Pons (tissue), 1 donor: Measurements from ENCODE around the gene GPR137C.
A peak's percentile ranks its signal among the peaks of the same experiment; 100 is the strongest.

Experiments used
- DNase-seq: peaks from one replicate; pipeline ENCODE4 v3.0.0-alpha.2; 2016; ENCODE audit warnings: low spot score

GPR137C gene, protein sequence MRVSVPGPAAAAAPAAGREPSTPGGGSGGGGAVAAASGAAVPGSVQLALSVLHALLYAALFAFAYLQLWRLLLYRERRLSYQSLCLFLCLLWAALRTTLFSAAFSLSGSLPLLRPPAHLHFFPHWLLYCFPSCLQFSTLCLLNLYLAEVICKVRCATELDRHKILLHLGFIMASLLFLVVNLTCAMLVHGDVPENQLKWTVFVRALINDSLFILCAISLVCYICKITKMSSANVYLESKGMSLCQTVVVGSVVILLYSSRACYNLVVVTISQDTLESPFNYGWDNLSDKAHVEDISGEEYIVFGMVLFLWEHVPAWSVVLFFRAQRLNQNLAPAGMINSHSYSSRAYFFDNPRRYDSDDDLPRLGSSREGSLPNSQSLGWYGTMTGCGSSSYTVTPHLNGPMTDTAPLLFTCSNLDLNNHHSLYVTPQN

DNA sequence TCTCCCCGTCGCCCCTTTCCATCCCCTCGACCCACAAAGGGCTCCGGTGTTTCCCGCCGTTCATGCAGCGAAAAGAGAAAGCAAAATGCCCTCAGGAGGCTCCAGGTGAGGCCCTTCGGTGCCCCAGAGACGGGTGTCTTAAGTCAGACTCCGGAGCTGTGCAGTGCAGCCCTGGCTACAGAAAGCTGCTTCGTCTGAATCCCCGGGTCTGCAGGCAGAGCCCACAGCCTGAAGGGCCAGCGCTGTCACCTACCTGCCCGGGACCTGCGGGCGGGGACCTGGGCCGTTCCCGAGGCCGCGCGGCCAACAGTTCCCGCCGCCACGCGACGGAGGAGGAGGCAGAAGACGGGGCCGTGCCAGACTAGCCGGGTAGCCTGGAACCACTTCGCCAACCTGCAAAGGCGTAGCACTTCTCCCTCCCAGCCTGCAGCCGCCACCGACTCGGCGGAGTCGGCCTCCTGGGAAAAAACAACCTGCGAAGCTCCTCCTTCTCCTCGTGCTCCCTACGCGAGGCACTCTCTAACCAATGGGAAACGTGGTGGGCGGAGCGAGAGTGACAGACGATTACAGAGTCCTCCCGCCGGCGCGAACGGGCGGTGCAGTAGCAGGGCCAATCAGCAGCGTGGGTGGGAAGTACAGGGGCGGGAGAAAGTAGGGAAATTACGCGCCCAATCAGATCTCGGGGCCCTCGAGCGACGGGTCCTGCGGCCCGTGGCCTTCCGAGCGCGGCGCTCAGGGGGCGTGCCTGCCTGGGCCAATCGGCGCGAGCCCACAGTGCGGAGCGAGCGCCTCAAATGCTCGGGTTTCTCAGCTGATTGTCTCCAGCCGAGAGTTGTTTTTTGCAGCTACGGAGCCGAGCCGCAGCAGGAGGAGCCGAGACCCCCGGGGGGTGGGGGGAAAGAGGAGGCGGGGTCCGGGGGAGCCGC is at the start of gene GPR137C, which contains the start of gene TXNDC16:
Gene GPR137C, plus strand, starts transcription at position 774 of the 926 bp plus-strand sequence. CDS start 312 bp downstream, outside the sequence.
Gene TXNDC16, minus strand, starts transcription at position 443 of the 926 bp plus-strand sequence. CDS start 8,948 bp downstream, outside the sequence.
- DNase-seq: peak; percentile 100

DNA sequence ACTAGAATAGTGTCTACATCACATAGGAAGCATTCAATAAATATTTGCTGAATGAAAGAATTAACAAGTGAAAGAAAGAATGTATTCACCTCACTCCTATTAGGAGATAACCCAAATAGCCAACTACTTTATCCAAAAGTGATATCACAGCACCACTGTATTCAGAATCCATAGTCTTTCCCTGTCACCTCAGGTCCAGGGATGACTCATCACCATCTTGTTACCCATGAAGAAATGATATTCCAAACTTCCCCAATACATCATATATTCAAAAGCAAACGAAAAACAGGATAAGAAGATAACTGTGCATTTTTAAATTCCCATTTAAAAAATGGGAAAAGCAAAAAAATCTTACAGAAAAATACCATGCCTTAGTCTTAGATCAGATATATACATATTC is 39.4 kb upstream of the GPR137C start:
- DNase-seq: no peak

DNA sequence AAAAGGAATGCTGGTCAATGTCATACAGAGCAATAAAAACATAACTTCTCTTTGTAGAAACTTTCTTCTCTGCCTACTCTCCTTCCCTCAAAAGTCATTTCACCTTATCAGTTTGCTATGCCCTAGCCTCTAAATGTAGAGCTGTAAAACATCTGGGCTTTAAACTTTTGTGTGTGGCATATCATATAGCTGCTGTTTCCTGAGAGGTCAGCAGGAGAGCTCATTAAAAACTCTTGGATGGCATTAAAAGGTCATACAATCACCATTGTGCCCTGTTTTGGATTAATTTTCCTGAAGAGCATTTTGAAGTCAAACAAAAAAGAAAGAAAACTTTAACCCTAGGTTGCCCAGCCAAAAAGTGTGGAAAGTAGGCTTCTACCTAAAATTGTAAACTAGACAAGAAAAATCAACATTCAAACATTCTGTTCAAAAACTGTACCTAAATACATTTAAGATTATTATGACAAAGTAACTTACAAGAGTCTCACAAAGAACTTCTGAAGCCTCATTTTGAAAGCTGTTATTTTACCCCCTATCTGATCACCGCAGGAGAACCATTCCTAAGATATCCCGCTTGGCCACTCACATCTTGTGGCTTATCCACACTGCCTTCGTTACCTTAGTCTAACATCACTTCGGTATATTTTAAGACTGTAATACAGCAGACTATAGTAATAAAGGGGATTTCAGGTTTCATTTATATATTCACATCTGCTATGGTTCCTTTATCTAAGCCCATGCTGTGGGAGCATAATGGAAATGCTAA is 38.4 kb upstream of the GPR137C start:
- no peak for DNase-seq

DNA sequence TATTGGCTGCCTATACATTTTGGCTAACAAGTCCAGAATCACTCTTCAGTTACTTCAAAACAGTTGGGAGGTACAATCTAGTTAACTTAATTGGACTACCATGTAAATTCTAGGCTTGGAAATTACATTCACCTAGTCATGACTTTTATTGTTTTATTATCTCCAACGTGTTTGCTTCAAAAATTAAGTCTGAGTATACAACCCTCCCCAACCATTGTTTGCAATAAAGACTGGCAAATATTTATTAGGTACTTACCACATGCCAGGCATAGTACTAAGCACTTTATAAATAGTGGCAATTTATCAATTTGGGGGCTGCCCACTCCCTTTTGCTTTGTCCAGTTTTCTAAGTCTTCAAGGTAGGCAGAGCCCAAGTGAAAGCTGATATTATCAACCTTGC is 30.6 kb upstream of the GPR137C start:
- no peak for DNase-seq

DNA sequence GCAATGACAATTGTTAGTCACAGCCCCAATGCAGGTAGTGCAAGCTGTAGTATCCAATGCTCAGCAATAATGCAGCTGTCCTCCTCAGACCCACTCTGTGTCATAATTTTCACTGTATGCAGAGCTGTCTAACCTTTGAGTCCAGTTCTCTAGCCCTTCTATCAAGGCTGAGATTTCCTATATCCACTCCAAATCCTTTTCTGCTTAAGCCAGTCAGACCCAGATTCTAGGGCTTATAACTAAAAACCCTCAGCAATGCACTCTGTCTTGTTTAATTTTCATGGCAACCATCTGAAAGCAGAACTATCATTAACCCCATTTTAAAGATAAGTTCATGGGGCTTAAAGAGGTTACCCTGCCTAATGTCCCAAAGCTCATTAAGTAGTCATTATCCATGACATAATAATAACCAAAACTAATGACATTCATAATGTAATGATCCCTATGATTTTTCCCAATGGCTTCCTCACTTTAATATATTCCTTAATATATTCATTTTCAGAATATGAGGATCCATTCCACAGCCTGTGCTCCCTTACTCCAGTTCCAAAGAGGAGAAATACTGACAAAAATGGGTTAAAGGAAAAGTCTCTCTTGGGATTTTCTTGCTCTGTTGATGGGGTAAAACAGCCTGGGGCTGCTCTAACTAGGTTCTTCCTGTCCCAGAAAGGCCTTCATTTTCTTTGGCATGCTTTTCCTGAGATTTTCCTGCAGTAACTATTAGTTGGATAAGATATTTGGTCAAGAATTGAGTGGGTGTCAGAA is 29.9 kb upstream of the GPR137C start:
- no peak for DNase-seq

DNA sequence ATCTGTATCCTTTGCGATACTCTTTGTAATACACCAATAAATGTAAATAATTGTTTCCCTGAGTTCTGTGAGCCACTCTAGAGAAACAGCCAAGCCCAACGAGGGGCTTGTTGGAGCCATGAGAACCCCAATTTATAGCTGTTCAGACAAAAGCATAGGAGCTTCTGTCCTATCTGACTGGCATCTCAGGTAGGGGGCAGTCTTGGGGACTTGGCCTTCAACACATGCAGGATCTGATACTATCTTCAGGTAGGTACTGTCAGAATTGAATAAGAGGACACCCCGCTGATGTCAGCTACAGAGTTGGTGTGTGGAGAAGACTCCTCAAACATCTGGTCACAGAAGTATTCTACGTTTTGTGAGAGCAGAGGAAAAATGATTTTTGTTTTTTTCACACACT is 25.6 kb upstream of the GPR137C start:
- DNase-seq: no peak

DNA sequence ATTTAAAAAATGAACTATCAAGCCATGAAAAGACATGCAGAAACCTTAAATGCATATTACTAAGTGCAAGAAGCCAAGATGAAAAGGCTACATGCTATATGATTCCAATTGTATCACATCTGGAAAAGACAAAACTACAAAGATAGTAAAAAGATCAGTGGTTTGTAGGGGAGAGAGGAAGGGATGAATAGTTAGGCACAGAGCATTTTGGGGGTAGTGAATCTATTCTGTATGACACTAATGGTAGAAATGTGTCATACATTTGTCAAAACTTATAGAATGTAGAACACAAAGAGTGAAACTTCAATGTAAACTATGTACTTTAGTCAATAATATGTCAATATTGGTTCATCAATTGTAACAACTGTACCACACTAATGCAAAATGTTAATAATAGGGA is 21.2 kb upstream of the GPR137C start:
- DNase-seq: no peak

DNA sequence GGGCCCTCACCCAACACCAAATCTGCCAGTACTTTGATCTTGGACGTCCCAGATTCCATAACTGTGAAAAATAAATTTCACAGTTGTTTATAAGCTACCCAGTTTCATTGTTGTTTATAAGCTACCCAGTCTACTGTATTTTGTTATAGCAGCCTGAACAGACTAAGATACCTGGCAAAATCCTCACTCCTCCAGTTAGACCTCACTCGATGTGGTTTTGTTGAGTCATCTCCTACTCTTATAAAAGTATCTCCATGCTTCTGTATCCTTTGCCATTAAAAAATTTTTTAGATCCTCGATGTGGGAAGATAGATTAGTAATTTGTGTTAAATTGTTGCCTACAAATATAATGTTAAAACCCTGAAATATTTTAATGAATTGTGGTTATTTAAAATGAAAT is 16.4 kb upstream of the GPR137C start:
- no peak for DNase-seq

DNA sequence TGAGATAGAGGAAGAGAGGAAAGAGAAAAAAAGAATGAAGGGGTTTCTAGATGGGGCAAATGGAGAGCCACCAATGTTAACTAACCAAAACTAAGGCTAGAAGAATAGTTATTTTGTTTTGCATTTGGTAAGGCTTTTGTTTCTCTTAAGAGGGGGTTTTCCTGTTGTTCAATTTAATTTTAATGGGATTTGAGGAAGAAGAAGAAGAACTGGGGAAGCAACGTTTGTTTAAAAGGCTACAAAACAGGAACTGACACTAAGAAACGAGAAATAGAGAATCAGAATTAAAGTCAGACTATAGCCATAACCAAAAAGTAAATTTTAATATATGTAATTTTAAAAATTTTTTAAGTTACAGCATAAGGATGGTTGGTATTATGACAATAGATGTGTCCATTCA is 14.0 kb upstream of the GPR137C start:
- DNase-seq: no peak

DNA sequence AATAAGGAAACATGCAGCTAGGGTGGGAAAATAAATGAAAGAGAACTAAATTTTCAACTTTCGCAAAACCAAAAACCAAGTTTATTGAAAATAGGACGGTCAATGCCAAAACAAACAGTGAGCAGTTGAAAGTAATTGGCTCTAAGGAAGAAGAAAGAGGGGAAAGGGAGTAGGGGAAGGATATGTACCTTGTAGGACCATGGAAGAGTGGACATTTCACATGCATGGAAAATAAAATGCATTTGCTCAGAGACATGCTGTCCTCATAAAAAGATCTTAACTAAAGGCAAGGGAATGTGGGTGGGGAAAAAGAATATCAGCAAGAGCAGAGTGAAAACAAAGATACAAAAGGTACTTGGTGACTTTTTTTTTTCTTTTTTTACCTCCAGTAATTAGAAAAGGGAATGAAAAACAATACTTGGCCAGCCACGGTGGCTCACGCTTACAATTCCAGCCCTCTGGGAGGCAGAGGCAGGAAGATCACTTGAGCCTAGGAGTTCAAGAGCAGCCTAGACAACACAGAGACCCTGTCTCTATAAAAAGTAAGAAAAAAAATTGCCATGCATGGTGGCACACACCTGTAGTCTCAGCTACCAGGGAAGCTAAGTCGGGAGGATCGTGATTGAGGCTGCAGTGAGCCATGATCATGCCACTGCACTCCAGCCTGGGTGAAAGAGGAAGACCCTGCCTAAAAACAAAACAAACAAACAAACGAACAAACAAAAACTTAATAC is 6.9 kb upstream of the GPR137C start:
- DNase-seq: no peak

DNA sequence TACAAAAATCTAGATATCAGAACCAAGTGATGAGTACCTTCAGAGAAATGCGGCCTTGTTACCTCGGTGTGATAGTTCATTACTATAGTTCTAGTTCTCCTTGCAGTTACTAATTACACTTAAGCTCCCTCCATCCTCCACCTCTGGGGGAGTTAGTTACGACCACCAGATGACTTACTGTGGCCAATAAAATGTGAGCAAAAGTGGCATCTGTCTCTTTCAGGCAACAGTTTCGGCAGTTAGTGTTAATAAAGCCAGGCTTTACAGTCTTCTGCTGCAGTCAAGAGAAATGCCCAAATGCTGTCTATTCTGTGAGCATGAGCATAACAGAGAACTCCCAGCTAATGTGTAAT is 6.3 kb upstream of the GPR137C start:
- DNase-seq: no peak

DNA sequence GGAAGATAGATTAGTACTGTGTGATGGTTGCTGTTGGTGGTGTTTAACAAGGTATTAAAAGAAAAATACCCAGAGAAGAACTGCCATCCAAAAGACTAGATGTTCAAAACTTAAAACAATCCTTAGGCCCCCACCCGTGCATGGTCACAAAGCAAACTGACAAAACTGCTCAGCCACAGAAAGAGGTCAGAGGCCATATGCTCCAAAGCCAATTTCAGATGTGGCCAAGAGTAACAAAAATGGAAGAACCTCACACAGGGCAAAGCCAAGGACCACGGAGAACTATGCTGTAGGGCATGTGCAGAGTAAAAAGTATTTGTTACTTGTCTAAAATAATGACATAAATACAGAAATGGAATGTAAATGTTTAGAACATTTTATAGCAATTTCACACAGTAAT is 5.6 kb upstream of the GPR137C start:
- DNase-seq: no peak

DNA sequence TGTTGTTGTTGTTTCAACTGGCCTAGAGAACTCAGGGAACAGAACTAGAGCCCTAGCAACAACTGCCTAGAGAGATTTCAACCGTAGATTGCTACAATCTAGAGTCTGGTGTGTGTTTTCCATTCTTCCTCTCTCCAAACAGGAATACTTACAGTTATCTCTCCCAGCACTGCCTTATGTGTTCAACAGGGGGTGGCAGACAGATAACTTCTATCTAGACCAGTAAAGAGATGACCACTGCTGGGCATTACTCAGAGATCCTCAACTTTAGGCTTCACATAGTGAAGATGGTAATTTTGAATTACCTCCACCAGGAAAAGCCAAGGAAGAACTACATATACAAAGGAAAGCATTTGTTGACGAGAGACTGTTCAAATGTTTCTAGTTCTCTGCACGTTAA is 5.1 kb upstream of the GPR137C start:
- DNase-seq: no peak

DNA sequence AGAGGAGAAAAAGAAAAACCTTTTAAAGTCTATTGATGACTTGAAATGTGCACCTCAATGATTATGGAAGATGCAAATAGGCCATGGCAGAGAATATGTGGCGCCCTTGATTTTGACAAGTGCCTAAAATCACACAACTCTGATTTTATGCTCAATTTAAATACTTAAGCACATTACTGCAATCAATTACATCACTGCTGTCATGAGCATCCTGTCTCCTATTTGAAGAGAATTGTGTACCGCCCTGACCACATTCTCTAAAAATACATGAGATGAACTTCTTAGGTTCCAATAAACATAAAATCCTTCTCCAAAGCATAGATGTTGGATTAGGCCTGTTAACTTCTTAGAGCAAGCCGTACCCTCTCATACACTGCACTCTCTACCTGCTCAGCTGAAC is 2.0 kb upstream of the GPR137C start:
- no peak for DNase-seq

DNA sequence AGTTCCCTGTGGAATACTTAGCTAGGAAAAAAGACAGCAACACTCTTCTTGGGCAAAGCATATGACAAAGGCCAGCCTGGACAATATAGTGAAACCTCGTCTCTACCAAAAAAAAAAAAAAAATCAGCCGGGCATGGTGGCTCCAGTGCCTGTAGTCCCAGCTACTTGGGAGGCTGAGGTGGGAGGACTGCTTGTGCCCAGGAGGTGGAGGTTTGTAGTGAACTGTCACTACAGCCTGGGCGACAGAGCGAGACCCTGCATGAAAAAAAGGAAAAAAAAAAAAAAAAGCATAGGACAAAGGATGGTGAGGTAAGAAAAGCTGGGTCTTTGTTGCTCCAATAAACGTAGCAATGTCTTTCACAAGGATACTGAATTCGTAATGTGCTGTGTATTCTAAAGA is 1.4 kb upstream of the GPR137C start:
- DNase-seq: no peak

DNA sequence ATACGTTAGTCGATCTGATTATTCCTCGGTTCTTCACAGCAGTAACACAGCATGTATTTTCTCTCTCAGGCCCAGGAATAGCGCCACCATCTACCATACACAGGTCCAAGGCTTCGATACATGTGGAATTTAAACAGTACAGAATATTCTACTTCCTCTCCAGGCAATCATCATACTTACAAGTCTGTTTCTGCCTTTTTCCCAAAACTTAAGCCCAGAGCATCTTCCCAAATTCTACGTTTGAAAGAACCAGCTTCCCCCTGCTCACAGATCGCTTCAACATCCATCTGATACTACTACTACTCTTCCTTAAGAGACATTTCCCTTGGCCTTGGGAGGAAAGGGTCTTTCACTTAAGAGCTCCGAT is 957 bp upstream of the GPR137C start:
- peak; percentile 61 for DNase-seq

DNA sequence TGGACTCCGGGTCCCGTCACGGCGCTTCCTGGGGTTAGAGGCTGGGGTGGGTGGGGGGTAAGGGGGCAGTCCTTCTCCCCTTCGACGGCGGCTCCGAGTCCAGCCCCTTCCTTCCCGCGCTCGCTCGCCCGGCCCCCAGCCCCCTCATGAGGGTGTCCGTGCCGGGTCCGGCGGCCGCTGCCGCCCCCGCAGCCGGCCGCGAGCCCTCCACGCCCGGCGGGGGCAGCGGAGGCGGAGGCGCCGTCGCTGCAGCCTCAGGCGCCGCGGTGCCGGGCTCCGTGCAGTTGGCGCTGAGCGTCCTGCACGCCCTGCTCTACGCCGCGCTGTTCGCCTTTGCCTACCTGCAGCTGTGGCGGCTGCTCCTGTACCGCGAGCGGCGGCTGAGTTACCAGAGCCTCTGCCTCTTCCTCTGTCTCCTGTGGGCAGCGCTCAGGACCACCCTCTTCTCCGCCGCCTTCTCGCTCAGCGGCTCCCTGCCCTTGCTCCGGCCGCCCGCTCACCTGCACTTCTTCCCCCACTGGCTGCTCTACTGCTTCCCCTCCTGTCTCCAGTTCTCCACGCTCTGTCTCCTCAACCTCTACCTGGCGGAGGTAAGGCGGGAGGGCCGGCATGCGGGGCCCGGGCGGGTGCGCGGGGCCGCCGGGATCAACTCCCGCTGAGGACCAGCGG is 500 bp downstream of the GPR137C start:
- DNase-seq: no peak

DNA sequence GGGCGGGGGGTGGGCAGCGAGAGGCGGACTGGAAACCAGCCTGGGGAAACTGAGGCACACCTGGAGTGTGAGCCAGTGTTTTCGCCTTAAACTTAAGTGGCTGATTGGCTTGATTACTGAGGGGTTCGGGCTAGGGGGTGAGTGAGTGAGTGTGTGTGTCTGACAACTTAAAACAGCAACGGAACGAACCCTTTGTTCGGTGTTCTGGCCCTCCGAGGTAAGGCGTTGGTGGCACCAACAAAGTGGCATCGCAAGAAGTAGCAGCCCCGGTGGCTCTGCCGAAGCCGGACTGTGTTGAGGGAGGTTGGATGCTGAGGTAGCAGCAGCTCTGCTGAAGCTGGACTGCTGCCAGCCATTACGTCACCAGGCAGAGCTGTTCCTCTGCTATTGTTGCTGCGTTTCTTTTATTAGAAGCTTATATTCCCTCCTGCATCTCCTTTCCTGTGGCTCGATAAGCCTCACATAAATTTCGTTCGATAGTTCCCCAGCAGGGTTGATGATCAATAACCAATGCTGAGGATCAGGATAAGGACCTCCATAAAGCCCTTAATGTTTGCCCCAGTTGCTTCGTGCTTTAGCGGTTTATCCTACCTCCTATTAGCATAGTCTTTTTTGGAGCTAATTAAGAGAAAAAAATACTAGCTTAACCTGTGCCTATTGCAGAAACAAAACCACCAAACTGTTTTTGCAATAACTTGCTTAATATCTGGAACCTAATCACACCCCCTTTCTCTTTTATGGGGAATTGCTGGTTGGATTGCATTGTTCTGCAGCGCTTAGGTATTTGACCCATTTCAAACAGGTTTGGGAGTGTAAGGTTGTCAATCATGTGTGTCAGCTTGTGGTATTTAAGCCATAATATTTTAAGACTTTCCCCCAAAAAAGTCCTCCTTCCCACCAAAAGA is 1.3 kb downstream of the GPR137C start:
- DNase-seq: peak; percentile 82

DNA sequence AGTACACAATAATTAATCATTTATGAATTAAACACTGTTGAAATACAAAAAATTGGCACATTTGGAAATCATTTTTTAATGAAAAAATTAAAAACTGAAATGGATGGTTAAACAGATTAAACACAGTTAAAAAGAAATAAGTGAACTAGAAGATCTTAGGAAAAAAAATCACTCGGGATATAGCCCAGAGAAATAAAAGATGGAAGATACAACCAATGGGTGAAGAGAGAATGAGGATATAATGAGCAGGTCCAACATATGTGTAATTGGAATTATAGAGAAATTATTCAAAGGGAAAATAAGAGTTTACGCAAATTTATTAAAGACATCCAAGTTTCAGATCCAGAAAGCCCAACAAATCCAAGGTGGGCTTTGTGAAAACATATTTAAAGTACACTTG is 6.1 kb downstream of the GPR137C start:
- no peak for DNase-seq
